ENCODE results near the gene CACNB1.
A peak's percentile ranks its signal among the peaks of the same experiment; 100 is the strongest.

CACNB1 gene

GRCh38 chr17:39197380-39198185 is at the start of gene CACNB1:
Gene CACNB1, minus strand, starts transcription at chr17:39197669. Its CDS starts 174 bp downstream, at chr17:39197495.
- peak; percentile 53 to 63 for DNase-seq (ENCODE audit: low read depth in 2 of 2)

- DNase-seq (ENCODE audit: low read depth in 2 of 2), result no peak
Observed at GRCh38 chr17:39246274-39246673, 48.8 kb upstream of the CACNB1 start.

GRCh38 chr17:39244600-39245570 is 47.4 kb upstream of the CACNB1 start:
- peak; percentile 72 to 83 for DNase-seq (ENCODE audit: low read depth in 2 of 2)

- no peak for DNase-seq (ENCODE audit: low read depth in 2 of 2)
Observed at GRCh38 chr17:39244016-39244599, 46.6 kb upstream of the CACNB1 start.

- no peak for DNase-seq (ENCODE audit: low read depth in 2 of 2)
Observed at GRCh38 chr17:39243155-39243554, 45.7 kb upstream of the CACNB1 start.

GRCh38 chr17:39240631-39241030 is 43.2 kb upstream of the CACNB1 start:
- no peak for DNase-seq (ENCODE audit: low read depth in 2 of 2)

GRCh38 chr17:39239640-39240314 is 42.3 kb upstream of the CACNB1 start:
- peak; percentile 53 to 61 for DNase-seq (ENCODE audit: low read depth in 2 of 2)

GRCh38 chr17:39238311-39238972 is 41.0 kb upstream of the CACNB1 start:
- DNase-seq (ENCODE audit: low read depth in 2 of 2), result peak; percentile 48 to 49

- no peak for DNase-seq (ENCODE audit: low read depth in 2 of 2)
Observed at GRCh38 chr17:39237586-39237985, 40.1 kb upstream of the CACNB1 start.

GRCh38 chr17:39236981-39237441 is 39.5 kb upstream of the CACNB1 start:
- no peak for DNase-seq (ENCODE audit: low read depth in 2 of 2)

GRCh38 chr17:39236450-39236927 is 39.0 kb upstream of the CACNB1 start:
- no peak for DNase-seq (ENCODE audit: low read depth in 2 of 2)

- peak; percentile 36 to 48 for DNase-seq (ENCODE audit: low read depth in 2 of 2)
Observed at GRCh38 chr17:39235555-39236449, 38.3 kb upstream of the CACNB1 start.

- no peak for DNase-seq (ENCODE audit: low read depth in 2 of 2)
Observed at GRCh38 chr17:39231591-39232551, 34.4 kb upstream of the CACNB1 start.

GRCh38 chr17:39231091-39231561 is 33.7 kb upstream of the CACNB1 start:
- no peak for DNase-seq (ENCODE audit: low read depth in 2 of 2)

GRCh38 chr17:39230361-39230760 is 32.9 kb upstream of the CACNB1 start:
- DNase-seq (ENCODE audit: low read depth in 2 of 2), result no peak

- DNase-seq (ENCODE audit: low read depth in 2 of 2), result no peak
Observed at GRCh38 chr17:39229274-39229913, 31.9 kb upstream of the CACNB1 start.

- no peak for DNase-seq (ENCODE audit: low read depth in 2 of 2)
Observed at GRCh38 chr17:39227364-39227919, 30.0 kb upstream of the CACNB1 start.

Measured in stimulated activated CD4-positive, alpha-beta T cell treated with anti-CD3 and anti-CD28 coated beads, Interleukin-15, amount 100 ng/mL, for 48 hours (primary cell).